GM18873 (cell line): ENCODE measurements around the gene CHML.

ENCODE experiments used
- ATAC-seq: cut with Tn5 transposase; IDR thresholded peaks from one replicate; pipeline ENCODE4 v1.9.1; 2021; ENCODE audit warnings: mild to moderate bottlenecking, moderate library complexity, moderate number of reproducible peaks; ENCODE audit not compliant: unreplicated experiment, low FRiP score

Gene CHML

GRCh38 chr1:241596633-241597032 is 43.5 kb downstream of the CHML start:
- ATAC-seq, result no peak

GRCh38 chr1:241593186-241593585 is 47.0 kb downstream of the CHML start:
- no peak for ATAC-seq

DNA sequence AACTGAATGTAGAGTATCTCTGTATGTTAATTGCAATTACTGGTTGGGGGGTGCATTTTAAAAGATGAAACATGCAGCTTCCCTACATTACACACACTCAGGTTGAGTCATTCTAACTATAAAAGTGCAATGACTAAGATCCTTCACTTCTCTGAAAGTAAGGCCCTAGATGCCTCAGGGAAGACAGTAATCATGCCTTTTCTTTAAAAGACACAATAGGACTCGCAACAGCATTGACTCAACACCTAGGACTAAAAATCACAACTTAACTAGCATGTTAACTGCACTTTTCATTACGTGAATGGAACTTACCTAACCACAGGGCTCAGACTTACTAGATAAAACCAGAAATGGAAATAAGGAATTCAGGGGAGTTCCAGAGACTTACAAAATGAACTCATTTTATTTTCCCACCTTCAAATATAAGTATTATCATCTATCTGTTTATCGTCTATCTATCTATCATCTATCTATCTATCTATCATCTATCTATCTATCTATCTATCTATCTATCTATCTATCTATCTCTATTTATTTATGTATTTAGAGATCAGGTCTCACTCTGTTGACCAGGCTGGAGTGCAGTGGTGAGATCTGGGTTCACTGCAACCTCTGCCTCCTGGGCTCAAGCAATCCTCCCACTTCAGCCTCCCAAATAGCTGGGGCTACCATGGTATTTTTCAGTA is 47.8 kb downstream of the CHML start:
- ATAC-seq, result peak; percentile 55

GRCh38 chr1:241591736-241592135 is 48.4 kb downstream of the CHML start:
- ATAC-seq, result no peak

DNA sequence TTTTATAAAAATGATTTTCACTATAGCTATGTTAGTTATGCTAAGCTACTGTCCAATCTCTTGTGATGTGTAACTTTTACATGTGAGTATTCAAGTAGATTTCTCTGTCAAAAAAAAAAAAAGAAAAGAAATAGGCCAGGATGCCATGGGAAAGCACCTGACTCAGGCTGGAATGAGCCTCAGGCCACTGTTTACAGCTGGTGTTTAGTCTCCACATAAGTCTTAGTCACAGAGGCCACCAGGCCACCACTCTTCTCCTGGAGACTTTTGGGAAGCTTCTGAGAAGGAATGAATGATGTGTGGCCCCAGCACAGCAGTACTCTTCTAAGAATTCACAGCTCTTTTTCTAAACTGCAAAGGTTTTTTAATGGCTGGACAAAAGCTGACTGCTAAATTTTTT is 48.9 kb downstream of the CHML start:
- ATAC-seq, result no peak

DNA sequence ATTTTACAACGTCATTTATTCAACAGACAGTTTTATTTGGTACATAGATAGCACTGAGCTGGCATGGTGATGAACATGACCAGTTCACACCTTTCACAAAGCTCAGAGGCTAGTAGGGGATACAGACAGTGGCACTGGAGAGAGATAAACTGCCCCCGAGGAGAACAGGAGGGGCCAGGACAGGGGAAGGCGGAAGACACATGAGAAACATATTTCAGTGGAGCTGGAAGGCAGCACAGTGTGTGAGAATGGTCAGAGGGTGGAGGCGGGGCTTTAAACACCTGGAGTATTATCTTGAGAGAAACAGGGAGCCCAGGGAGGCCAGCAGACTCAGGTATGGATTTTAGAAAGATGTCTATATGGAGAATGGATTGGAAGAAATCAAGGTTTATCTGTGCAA is 49.5 kb downstream of the CHML start:
- ATAC-seq, result no peak
